IPS-11a (cell line): Measurements from ENCODE around the gene GPN3.
"Not testable (repeated sequence)": the region's sequence is repeated elsewhere in the genome, so short reads cannot be mapped to it uniquely, and the experiment has no call there.

Source experiments
- H3K4me3 ChIP-seq: one replicate; pipeline ENCODE4 v1.5.1; 2013; ENCODE audit warnings: low read depth, low read length, control low read depth

The GPN3 gene

DNA sequence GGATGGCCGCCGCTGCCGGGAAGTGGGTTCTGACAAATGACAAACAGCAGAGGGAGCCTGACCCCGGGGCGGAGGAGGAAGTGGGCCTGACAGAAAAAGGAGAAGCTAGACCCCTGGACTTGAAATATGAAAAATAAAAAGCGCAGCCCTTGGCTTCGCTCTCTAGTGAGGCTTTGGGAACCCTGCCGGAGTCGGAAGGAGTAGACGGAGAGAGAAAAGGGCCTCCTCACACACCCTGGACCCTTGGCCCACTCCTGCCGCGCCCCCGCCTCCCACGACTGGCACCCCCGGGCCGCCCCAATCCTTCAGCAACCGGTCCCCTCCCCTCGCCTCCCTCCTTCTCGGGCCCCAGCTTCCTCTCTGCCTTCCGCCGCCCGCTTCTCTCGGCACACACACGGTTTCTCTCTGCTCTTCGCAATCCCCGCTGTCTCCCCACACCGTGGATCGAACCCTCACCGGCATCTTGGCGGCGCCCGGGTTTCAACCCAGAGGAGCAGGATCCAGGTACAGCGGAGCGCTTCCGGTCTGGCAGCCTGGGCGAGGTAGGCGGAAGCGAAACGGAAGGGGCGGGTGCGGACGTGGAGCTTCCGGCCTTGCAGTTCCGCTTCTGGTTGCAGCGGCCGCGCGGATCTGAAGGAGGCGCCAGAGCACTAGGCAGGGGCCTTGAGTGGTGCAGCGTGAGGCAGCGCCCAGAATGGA, 18.1 kb downstream of the GPN3 start, which contains the start of gene ARPC3:
ARPC3 (minus strand) TSS at position 539 of the 699 bp plus-strand sequence; CDS start at position 462, 77 bp downstream.
- H3K4me3 ChIP-seq: peak within 1 kb of the TSS; percentile 92

DNA sequence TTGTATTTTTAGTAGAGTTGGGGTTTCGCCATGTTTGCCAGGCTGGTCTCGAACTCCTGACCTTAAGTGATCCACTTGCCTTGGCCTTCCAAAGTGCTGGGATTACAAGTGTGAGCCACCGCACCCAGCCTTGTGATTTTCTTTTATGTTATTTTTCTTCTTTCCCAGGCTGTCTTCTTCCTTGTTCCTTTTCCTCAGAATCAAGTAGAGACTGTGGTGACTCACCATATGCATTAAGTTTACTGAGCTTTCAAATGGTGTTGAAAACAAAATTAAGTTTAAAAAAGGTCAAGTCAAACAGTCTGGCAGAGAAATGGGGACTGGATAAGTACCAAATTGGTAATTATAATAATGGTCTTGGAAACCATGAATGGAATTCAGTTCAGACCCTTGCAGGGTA, 23.6 kb downstream of the GPN3 start:
- no peak overlapping the region for H3K4me3 ChIP-seq

DNA sequence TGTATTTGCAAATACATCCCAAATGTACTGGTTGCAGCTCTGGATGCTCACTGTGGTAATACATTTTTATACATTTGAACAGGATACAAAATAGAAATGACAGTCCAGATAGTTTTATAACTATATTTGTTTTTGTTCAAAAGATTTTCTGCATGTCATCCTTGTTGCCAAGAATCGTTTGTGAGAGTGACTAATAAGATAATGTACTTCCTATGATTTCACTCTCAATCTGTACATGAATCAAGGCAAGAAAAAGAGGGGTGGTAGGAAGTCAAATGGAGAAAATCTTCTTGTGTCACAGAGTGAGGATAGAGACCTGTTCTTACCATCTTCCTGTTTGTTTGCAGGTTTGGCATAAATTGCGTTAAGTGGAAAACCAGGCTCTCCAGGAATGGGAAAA, 31.8 kb downstream of the GPN3 start:
- no peak overlapping the region for H3K4me3 ChIP-seq

DNA sequence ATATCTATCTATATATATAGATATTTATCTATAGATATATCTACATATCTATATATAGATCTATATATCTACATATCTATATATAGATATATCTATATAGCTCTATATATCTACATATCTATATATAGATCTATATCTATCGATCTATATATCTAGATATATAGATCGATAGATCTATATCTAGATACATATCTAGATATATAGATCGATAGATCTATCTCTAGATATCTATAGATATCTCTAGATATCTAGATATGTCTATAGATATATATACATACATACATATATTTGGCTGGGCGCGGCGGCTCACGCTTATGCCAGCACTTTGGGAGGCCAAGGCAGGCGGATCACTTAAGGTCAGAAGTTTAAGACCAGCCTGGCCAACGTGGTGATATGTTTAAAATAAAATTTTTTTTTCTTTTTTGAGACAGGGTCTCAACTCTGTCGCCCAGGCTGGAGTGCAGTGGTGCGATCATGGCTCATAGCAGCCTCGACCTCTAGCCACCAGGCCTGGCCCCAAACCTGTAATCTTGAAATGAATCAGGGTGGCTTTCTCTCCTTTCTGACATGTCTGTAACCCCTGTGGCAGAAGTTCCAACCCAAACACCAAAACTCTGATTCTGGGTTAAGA, 36.0 kb downstream of the GPN3 start:
- H3K4me3 ChIP-seq: no peak overlapping the region

DNA sequence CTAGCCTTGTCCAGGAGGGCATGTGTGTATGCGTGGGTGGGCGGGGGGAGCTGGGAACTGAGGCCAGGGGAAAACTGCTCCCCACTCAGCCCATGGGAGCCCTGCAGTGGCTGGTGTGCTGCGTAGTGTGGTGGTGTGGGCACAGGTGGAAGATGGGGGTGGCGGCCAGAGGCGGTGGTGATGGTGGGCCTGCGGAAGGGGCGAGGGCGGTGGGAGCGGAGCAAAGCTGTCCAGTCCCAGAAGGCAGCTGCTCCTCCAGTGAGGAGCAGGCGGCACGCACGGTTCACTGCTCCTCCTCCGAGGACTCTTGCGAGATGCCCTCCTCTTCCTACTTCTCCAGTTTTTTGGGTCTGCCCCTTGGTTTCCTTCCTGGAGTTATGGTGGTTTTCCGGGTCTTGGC, 38.4 kb downstream of the GPN3 start:
- H3K4me3 ChIP-seq: not testable (repeated sequence)

DNA sequence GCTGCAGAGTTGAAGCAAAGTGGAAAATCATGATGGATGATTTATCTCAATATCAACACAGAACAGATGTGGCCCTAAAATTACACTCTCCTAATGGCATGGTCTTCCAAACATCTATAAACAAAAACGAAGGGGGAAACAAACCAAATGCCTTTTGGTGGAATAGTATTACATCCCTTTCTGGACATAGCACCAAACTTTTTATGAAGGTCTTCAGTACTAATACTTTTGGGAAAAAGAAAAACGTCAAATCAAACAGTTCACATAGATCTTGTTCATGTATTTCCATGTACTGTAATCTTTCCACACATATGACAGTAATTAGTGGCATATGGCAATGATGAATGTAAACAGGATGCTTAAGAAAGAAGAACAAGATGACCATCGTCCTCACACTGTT, 41.7 kb downstream of the GPN3 start:
- H3K4me3 ChIP-seq: no peak overlapping the region

DNA sequence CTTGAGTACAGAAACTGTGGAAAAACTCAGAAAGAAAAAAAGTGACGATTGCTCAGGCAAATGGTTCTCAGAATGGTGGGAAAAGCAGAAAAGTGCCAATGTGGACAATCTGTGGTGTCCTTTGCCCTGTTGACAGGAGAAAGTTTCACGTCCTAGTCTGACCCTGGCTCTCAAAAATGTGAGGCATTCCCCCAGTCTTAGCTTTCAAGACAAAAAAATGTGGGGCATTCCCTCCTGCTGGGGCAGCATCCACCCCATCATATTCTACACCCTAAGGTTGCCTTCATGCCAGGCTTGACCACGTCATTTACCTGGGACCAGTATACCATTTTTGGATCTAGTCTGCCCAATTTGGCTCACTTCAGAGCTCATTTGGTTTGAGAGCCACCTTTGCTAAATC, 43.8 kb downstream of the GPN3 start:
- H3K4me3 ChIP-seq: no peak overlapping the region

DNA sequence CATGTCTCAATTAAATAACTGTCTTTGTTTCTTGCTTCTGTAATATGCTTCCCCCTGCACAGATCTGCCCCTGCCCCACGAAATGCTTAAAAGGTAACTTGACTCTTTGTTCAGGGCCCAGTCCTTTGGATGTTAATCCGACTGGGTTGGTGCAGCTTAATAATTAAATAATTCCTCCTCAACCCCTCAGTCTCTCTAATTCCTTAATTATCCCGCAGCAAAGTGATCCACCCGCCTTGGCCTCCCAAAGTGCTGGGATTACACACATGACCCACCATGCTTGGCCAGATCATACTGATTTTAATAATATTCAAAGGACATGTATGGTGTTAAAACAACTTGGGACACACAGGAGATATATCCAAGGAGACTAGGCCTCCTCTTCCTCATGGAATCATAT, 46.4 kb downstream of the GPN3 start:
- H3K4me3 ChIP-seq: no peak overlapping the region

DNA sequence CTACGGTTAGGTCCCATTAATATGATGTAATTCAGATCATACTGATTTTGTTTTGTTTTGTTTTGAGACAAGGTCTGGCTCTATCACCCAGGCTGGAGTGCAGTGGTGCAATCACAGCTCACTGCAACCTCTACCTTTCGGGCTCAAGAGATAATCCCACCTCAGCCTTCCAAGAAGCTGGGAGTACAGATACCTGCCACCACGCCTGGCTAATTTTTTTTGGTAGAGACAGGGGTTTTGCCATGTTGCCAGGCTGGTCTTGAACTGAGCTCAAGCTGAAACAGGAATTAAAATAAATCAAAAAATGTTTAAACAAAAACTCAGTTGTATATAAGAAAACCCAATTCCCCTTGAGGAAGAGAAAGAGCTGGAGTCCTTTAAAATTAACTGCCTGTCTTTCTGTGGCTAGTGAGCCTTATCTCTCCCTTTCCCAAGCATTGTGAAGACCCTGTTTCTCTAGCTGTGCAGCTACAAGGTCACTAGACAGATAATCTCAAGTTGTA, 46.8 kb downstream of the GPN3 start:
- no peak overlapping the region for H3K4me3 ChIP-seq

DNA sequence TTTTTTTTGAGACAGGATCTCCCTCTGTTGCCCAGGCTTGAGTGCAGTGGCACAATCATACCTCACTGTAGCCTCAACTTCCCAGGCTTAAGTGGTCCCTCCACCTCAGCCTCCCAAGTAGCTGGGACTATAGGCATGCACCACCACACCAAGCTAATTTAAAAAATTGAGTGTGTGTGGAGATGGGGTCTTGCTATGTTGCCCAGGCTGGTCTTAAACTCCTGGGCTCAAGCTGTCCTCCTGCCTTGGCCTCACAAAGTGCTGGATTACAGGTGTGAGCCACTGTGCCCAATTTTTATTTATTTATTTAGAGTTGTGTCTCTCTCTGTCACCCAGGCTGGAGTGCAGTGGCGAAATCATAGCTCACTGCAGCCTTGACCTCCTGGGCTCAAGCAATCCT, 47.4 kb downstream of the GPN3 start:
- not testable (repeated sequence) for H3K4me3 ChIP-seq

DNA sequence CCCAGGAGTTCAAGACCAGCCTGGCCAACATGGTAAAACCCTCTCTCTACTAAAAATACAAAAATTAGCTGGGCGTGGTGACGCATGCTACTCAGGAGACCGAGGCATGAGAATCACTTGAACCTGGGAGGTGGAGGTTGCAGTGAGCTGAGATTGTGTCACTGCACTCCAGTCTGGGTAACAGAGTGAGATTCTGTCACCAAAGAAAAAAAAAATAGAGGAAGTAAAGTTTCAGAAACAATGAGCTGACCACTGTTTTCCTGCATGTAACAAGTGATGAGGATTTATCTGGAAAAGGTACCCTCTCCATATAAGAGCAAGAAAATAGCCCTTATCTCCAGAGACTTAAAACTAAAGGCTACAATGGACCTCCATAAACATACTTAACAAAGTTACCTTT, 50.9 kb downstream of the GPN3 start:
- not testable (repeated sequence) for H3K4me3 ChIP-seq

DNA sequence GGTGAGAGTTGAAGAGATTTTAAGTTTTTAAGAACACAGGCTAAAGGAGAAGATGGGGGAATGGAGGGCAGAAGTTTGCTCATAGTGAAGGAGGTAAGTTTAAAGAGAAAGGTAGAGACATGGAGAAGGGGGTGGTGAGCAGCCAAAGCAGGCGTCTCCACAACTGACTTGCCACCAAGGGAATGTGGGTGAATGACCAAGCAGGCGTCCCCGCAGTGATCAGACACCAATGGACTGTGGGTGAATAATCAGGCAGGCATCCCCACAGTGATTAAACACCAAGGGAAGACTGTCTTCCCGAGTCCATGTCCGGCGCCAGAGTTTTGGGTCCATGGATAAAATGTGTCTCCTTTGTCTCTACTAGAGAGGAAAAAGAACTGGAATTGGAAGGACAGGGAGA, 58.0 kb downstream of the GPN3 start:
- H3K4me3 ChIP-seq: not testable (repeated sequence)

DNA sequence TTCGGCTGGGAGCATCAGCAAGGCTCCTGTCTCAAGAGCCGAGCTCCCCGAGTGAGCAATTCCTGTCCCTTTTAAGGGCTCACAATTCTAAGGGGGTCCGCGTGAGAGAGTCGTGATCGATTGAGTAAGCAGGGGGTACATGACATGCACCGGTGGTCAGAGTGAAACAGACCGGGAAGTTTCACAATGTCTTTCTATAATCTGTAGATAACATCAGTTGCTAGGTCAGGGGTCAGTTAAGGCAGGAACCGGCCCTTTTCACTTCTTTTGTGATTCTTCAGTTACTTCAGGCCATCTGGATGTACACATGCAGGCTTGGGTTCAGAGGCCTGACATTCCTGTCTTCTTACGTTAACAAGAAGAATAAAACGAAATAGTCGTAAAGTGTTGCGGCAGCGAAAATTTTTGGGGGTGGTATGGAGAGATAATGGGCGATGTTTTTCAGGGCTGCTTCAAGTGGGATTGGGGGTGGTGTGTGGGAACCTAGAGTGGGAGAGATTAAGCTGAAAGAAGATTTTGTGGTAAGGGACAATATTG, 62.9 kb downstream of the GPN3 start:
- H3K4me3 ChIP-seq: not testable (repeated sequence)

DNA sequence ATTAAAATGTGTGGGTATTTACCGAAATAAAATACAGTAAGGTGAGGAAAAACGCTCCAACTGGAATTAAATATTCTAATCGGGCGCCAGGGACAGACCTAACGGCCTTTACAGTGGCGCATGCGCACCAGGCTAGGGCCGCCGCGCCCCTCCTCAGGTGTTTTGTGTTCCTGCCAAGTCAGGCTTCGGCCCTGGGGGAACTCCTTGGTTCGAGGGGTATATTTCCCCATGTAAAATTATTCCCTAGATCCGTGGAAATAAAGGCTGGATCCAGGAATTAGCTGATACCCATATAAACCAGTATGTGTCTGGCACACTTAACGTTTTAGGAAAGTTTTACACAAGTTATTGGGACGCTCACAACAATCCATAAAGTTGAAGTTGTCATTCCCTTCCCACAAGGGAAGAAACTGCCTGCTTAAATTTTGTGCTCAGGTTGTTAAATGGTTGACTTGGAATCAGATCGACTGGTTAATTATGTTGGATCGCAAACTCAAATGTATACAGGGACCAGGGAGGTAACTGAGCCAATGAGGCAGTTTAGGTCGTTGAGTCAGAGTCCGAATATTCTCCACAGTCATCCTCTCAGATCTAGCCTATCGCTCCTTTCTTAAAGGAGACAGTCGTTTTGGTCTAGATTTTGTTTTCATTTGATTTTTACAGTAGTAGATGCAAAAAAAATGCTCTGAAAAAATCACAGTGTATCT, 63.9 kb downstream of the GPN3 start:
- peak overlapping the region; percentile 99 for H3K4me3 ChIP-seq

DNA sequence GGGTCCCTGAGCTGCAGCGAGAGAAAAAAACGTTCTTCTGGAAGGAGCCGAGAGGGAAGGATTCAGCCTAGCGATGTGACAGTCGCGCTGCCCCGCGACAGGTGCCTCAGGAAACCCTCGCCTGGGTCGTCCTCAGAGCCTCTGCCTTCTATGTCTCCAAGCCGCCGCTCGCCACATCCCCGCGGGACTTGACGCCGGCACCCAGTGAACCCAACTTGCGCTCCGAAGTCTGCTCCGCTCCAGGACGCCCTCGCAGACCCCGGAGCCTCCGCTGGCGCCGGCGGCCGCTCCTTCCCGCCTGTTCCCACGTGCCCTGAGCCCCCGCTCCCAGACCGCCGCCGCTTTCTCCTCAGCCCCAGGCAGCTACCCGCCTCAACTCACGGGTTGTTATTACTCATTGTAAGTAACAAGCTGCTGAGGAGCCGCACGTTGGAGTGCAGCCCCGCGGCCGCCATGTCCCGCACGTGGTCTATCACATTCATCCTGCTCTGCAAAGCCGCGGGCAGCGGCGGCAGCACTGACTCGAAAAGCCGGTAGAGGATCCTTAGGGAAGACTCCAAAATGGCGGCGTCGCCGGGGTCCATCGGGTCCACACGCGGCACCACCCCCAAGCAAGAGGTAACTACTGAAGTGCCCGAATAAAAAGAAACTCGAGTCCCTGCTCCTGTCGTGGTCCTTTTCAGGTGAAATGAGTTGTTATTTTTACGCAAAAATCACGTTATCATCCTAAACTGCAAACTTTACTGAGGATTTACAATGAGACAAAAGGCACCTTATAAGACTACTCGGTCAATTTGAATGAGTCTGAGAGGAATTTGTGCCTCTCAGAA, 64.7 kb downstream of the GPN3 start, which contains the start of gene ANAPC7:
ANAPC7 (minus strand) TSS at position 563 of the 830 bp plus-strand sequence; CDS start at position 482, 81 bp downstream.
- peak within 1 kb of the TSS; percentile 99 for H3K4me3 ChIP-seq
